Raji (cell line): ENCODE measurements around the gene TRIM71.

Source experiments
- POLR2A ChIP-seq: IDR thresholded peaks from 2 replicates; pipeline ENCODE4 v1.6.1; 2011; ENCODE audit warnings: low read depth, low read length, control low read depth; ENCODE audit not compliant: insufficient read depth

Gene TRIM71

DNA sequence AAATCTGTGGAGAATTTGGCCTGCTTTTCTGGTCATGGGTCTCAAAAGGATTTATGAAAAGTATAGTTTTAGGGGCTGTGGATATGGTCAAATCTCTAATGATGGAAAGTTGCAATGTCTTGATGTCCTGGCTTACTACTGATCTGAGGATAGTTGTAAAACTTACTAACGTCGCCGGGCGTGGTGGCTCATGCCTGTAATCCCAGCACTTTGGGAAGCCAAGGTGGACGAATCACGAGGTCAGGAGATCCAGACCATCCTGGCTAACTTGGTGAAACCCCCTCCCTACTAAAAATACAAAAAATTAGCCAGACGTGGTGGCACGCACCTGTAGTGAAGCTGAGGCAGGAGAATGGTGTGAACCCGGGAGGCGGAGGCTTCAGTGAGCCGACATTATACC lies 19.6 kb downstream of the TRIM71 start:
- TF ChIP-seq POLR2A: no peak

DNA sequence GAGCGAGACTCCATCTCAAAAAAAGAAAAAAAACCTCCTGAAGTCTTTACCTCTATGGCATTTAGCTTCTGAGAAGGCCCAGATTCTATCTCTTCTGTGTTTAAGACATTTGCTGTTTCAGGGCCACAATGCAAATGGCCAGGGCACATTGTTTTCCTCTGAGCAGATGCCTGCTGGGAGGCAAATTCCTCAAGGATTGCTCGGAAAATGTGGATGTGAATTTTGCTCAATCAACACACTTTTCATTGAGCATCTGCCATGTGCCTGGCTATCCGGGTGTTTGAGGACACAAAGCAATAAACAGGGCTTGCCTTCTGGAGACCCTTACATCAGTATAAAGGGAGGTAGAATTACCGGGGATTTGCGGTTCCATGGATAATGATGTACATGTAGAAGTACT lies 20.0 kb downstream of the TRIM71 start:
- TF ChIP-seq POLR2A: no peak

DNA sequence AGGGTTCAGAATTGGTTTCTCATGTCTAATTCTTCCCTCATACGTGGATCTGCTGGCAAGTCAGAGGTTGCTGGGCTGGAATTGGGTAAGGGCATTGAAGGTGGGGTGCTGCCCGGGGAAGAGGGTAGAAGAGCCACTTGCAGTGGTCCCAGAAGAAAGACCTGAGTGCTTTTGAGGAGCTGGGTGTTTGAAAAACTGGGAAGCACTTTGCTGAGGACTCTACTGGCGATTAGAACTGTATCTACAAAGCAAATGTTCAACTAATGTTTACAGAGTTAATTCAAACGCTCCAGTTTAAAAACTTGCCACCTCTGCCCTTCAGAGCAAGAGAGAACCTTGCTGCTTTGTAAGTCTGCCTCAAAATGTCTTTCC lies 21.9 kb downstream of the TRIM71 start:
- no peak for TF ChIP-seq POLR2A

DNA sequence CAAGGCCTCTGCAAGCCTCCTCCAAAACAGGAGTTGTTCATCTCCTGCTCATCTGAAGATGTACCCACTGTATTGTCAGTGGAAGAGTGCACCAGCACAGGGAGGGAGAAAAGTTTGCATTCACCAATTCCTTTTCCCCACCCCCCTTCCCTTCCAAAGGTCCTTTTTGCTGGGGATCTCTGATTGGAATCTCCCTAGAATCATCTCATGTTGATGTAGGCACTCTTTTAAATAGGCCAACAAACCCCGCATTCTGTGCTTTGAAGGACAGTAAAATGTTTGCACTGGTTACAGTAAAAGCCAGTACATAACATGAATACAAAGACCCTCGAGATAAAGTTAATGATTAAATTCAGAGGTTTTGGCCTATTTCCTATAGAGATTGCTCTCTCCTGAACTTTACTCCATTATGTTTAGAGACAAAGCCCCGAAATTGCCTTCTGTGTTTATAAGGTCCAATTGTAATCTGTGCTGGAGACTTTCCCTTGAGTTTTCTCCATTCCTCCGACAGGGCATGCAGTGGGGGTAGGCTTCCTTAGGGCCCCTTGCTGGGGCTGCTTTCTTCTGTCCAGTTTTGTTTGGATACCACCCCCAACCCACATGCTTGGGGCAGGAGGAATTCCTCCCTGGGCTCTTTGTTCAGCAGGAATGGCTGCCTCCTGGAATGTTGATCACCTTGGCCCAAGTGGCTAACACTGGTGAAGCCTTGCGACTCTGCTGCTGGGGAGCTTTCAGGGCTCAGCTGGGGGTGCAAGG lies 22.5 kb downstream of the TRIM71 start:
- TF ChIP-seq POLR2A: no peak

DNA sequence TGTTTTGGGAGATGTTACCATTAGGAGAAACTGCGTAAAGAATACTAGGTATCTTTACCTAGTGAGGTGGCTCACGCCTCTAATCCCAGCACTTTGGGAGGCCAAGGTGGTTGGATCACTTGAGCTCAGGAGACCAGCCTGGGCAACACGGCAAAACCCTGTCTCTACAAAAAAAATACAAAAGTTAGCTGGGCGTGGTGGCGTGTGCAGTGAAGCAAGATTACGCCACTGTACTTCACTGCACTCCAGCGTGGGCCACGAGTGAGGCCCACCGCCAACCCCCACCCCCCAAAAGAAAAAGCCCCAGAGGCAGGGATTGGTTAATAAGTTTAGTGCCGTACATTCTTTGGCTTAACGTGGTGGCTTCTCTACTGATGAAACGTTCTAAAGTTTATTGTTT lies 23.5 kb downstream of the TRIM71 start:
- no peak for TF ChIP-seq POLR2A

DNA sequence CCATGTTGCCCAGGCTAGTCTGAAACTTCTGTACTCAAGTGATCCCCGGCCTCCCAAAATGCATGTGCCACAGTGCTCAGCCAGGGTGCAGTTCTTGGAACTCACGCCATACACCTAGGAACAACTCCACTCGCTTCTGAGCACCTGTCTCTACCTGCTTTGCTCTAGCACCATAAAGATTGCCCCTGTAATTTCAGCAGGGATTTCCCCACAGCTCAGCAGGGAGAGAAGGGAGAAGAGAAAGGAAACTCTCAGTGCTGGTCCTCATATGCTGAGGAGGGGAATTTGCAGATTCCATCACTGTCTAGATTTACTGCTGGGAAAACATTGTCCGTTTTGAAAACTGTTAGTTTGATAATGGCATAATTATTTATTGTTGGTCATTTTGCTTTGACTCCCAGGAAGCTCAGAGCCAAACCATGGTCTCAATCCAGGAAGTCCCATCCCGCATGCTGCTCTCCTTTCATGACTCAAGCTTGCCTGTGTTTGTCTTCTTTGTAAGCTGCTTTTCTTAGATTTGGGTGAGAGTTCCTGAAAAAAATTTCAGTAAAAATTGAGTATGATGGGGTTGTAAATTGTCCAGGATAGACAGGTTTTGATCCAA lies 24.2 kb downstream of the TRIM71 start:
- TF ChIP-seq POLR2A: no peak

DNA sequence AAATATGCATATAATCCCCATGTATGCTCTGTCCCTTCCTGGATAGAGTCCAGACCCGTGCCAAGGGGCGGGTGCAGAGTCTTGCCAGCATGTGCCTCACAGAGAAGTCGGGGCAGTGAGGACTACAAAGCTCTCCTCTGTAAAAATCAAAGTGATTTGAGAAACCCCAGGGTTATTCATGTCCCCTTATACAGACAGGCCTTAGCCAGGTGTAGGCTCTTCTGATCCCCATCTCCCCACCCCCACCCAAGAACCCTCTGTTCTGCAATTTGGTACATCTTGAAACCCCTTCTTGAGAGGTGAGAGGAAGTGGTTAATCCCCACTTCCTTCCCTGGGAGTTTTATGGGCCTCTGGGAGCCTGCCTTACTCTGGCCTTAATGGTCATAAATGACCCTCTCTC lies 24.7 kb downstream of the TRIM71 start:
- no peak for TF ChIP-seq POLR2A

DNA sequence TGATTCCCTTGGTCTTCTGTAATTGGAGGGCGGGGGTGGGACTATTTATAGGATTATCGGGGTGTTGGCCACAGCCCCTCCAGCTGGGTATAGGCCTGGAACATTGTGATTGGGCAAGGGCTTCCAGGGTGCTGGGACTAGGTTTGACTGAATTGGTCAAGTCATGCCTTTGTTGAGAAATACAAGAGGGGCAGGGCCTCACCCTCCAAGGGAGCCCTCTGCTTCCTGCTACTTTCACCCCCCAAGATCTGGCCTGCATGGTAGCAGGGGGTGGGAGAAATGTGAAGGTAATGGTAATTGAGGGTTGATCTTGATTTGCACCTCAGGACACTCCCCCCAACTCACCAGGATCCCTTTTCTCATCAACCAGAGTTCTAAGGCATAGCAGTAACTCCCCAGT lies 25.2 kb downstream of the TRIM71 start:
- TF ChIP-seq POLR2A: no peak

DNA sequence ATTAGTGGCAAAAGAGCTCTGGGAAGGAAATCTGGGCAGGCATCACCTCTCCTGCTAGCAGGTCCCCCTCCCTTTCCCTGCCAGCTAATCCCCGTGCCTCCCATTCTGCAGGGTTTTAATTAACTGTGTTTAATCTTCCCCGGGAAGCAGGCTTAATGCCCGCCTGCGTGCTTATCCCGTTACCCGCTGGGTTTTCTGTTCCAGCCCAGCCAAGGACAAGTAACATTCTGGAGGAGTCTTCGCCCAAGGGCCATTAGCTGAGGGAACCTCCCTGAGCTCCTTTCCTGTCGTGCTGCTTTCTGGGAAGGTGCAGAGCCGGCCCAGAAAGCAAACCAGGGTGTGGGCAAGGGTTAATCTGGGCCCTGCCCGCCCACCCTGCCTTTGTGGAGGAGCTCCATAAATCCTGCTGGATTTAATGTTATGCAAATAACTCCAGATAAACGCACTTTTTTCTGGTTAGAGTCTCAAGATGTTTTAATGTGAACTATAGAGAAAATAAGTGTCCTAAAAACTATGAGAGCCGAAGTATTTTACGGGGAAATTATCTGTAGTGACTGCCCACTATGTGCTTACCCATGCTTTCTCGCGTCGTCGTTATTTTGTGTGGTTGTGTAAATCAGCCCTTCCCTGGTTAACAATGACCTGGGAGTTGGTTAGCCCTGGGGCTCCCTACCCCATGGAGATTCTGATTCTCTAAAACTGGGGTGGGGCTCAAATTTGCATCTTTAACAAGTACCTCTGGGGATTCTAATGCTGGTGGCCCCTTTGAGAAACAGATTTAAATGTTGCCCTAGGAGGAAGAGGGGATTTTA lies 25.9 kb downstream of the TRIM71 start:
- no peak for TF ChIP-seq POLR2A

DNA sequence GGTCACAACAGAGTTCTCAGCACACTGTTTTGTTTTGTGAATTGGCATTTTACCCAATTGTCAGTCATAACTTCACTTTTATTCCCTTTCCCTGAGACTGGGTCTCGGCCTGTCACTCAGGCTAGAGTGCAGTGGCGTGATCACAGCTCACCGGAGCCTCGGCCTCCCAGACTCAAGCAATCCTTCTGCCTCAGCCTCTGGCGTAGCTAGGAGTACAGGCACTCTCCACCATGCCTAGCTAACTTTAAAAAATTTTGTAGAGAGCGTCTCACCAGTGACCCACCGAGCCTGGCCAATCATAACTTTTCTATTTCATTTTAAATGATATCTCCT lies 26.5 kb downstream of the TRIM71 start:
- TF ChIP-seq POLR2A: no peak

DNA sequence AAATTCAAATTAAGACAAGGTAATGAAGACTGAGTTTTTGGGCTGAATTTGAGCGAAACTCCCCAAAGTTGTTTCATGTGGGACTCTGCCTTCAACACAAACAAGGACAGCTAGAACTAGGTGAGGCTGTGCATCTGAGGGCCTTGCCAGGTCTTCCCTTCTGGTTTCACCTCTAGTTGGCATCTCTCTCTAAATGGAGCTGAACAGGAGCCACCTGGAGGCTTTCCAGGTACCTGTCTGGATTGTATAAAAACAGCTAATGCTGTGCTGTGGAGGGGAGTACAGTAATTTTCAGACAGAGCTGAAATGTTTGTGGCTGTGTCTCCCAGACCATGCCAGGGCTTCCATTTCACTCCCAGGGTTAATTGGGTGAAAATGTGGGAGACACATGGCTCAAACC lies 27.1 kb downstream of the TRIM71 start:
- TF ChIP-seq POLR2A: no peak

DNA sequence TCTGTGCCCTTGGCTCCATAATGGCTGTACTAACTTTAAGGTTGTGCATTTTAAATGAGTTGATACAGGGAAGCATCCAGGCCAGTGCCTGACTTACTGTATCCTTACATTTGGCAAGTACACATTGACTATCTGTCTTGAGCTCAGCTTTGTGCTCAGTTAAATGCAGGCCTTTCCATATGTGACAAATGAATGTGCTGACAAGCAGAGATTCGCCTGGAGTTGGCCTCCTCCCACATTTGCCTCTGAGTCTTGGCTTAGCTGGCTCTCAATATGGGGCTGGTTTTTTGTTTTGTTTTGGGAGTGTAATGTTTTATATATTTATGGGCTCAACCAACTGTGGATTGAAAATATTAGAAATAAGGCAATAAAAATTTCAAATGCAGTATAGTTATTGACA lies 29.7 kb downstream of the TRIM71 start:
- TF ChIP-seq POLR2A: no peak

DNA sequence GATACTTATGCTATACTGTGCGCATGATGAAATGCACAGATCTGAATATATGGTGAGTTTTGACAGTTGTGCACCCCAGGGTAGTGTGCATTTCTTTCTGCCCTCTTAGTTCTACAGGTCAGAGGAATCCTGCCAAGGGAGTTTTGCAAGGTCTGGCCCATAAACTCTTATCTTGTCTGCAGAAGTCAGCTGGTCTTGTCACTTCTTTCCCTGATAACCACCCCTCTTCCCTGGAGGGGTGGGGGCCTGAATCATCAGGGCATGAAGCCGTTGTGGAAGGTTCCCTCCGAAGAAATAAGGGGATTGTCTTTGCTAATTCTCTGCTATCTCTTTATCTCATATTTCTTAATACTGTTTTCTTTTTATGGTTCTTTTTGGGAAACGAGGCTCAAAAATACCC lies 30.4 kb downstream of the TRIM71 start:
- no peak for TF ChIP-seq POLR2A

DNA sequence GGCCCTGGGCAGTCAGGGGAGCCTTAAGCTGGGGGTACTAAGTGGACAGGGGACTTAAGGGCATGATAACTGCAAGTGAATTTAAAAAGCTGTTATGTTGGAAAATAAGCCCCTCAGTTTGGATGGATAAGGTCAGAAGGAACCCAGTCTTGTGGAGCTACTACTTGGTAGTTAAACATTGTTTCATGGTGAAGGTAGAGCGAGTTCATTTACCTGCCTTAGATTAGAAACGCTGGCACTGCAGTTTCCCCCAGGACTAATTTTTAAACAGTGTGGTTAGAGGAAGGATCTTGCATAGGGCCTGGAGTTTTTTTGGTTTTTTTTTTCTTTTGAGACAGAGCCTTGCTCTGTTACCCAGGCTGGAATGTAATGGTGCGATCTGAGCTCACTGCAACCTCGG lies 31.2 kb downstream of the TRIM71 start:
- TF ChIP-seq POLR2A: no peak

DNA sequence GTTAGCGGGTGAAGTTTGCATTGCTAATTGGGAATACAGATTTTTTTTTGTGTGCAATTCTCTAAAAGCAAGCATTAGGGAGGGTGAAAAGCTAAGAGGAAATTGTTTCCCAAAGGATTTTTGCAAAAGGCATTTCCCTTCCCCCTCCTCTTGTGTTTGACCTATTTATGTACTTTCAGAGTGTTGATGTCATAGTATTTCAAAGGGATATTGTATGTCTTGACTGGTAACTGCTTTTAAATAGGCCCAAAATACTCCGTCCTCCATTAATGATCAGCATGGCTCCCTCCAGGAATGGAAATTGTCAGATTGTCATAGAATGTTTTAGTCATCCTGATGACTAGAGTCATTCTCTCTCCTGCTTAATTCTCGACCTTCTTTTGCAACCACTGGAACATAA lies 32.4 kb downstream of the TRIM71 start:
- TF ChIP-seq POLR2A: no peak

DNA sequence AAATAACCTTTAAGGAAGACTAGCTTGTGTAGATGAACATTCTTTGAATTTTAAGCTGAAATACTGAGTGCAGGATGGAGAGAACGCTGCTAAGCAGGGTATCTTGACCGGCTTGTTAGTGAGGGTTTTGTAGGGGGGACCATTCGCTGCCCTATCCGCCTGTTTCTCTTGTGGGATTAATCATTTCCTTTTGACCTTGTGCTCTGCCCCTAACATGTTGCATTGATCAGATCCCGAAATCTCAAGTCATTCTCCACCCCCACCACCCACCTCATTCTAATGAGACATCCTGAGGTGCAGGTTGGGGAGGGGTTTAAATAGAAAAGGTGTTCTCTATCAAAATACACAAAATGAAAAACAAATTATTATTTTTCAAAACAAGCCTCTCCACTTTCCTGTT lies 32.8 kb downstream of the TRIM71 start:
- TF ChIP-seq POLR2A: no peak
